ENCODE results near the gene DNAJC25. TPM values are rescaled to one million over a fixed set of nuclear protein-coding genes. Genes with fewer than 3 reads are reported as not detected.

Gene DNAJC25
- total and polyA plus RNA-seq, 7 donors, result 1.9 to 20.1 (median 5.6) TPM

- no peaks in the 10 kb centered on the region for H3K4me1 ChIP-seq
- ATAC-seq (no peak), DNase-seq (no peak)
- H3K27ac ChIP-seq, result no peak overlapping the region
- no peak for TF ChIP-seq CTCF (IDR thresholded peaks at IDR 0.05)
- H3K9me3 ChIP-seq, result no peaks in the 10 kb centered on the region
- WGBS, 3 donors, result 96 to 99% (median 98%) methylated on average over 5 of the region's 5 CpGs
- H3K27me3 ChIP-seq (ENCODE audit: insufficient read depth in 3 of 3, low read length in 2 of 3), result no peaks in the 10 kb centered on the region
- peaks cover 0 to 12% of the 10 kb centered on the region in 2 donors for H3K36me3 ChIP-seq (ENCODE audit: insufficient read depth in 1 of 2, low read depth in 1 of 2)
- intact Hi-C loops (cut with DNase I), result no loop called here
- H3K4me3 ChIP-seq, result no peak overlapping the region
Observed at GRCh38 chr9:111678293-111678692, 47.2 kb downstream of the DNAJC25 start.

GRCh38 chr9:111679199-111679598 is 48.1 kb downstream of the DNAJC25 start:
- Histone ChIP-seq H3K27ac (no peak overlapping the region), H3K9me3 (no peaks in the 10 kb centered on the region), H3K4me3 (no peak overlapping the region), H3K36me3 (ENCODE audit: insufficient read depth in 1 of 2, low read depth in 1 of 2) (peaks cover 0 to 12% of the 10 kb centered on the region in 2 donors), H3K4me1 (no peaks in the 10 kb centered on the region), H3K27me3 (ENCODE audit: insufficient read depth in 3 of 3, low read length in 2 of 3) (no peaks in the 10 kb centered on the region)
- ATAC-seq (no peak), DNase-seq (no peak)
- TF ChIP-seq CTCF (IDR thresholded peaks at IDR 0.05), result no peak
- 94 to 99% (median 97%) methylated on average over 6 of the region's 6 CpGs for WGBS, 3 donors
- intact Hi-C loops (cut with DNase I), result no loop called here

GRCh38 chr9:111683392-111683791 is 52.3 kb downstream of the DNAJC25 start:
- H3K4me3 ChIP-seq, result no peak overlapping the region
- WGBS, 3 donors, result 82 to 98% (median 96%) methylated on average over 1 of the region's 1 CpG
- no peaks in the 10 kb centered on the region for H3K9me3 ChIP-seq
- intact Hi-C loops (cut with DNase I), result no loop called here
- H3K27me3 ChIP-seq (ENCODE audit: insufficient read depth in 3 of 3, low read length in 2 of 3), result no peaks in the 10 kb centered on the region
- DNase-seq, result no peak
- no peak for TF ChIP-seq CTCF (IDR thresholded peaks at IDR 0.05)
- H3K36me3 ChIP-seq (ENCODE audit: insufficient read depth in 1 of 2, low read depth in 1 of 2), result no peaks in the 10 kb centered on the region
- H3K27ac ChIP-seq, result no peak overlapping the region
- no peak for ATAC-seq
- H3K4me1 ChIP-seq, result no peaks in the 10 kb centered on the region

GRCh38 chr9:111691672-111692329 is 60.7 kb downstream of the DNAJC25 start:
- Histone ChIP-seq H3K4me1 (no peaks in the 10 kb centered on the region), H3K27me3 (ENCODE audit: insufficient read depth in 3 of 3, low read length in 2 of 3) (no peaks in the 10 kb centered on the region), H3K4me3 (no peak overlapping the region), H3K9me3 (no peaks in the 10 kb centered on the region), H3K27ac (no peak overlapping the region), H3K36me3 (ENCODE audit: insufficient read depth in 1 of 2, low read depth in 1 of 2) (no peaks in the 10 kb centered on the region)
- WGBS, 3 donors, result 48 to 57% (median 49%) methylated on average over 5 of the region's 5 CpGs
- DNase-seq (no peak), ATAC-seq (no peak)
- peak; percentile 21 for TF ChIP-seq CTCF (IDR thresholded peaks at IDR 0.05)
- intact Hi-C loops (cut with DNase I), result loop anchor here in 1 of 2 donors (5.0 kb wide), 1 partner anchor 94 kb away; the partner anchor contains the start of gene PTGR1

GRCh38 chr9:111696796-111697195 is 65.7 kb downstream of the DNAJC25 start:
- Histone ChIP-seq H3K4me3 (no peak overlapping the region), H3K36me3 (ENCODE audit: insufficient read depth in 1 of 2, low read depth in 1 of 2) (no peaks in the 10 kb centered on the region), H3K9me3 (peaks cover 4% of the 10 kb centered on the region), H3K4me1 (no peaks in the 10 kb centered on the region), H3K27ac (no peak overlapping the region), H3K27me3 (ENCODE audit: insufficient read depth in 3 of 3, low read length in 2 of 3) (no peaks in the 10 kb centered on the region)
- DNase-seq (no peak), ATAC-seq (no peak)
- no peak for TF ChIP-seq CTCF (IDR thresholded peaks at IDR 0.05)
- intact Hi-C loops (cut with DNase I), result no loop called here
